Osteoblast (primary cell): ENCODE data around the gene CASKIN1. TPM values are rescaled to one million over a fixed set of nuclear protein-coding genes. Genes with fewer than 3 reads are reported as not detected.

Experiments used
- DNase-seq: peaks from one replicate; pipeline ENCODE4 v3.0.0; 2011; ENCODE audit warnings: low spot score, mixed read lengths; ENCODE audit not compliant: insufficient read length; ENCODE audit errors: missing footprints
- H2AFZ ChIP-seq: 2 replicates; pipeline ENCODE4 v1.6.0; 2011; ENCODE audit warnings: mild to moderate bottlenecking, low read length
- H3K27ac ChIP-seq: 2 replicates; pipeline ENCODE4 v1.5.1; 2011; ENCODE audit warnings: mild to moderate bottlenecking, low read depth, low read length, moderate library complexity
- H3K27me3 ChIP-seq: 2 replicates; pipeline ENCODE4 v1.6.0; 2012; ENCODE audit warnings: mild to moderate bottlenecking, control low read depth, inconsistent platforms, low read length, moderate library complexity; ENCODE audit not compliant: insufficient read depth
- H3K36me3 ChIP-seq: 2 replicates; pipeline ENCODE4 v1.5.1; 2011; ENCODE audit warnings: mild to moderate bottlenecking, low read length, control low read depth, moderate library complexity; ENCODE audit not compliant: insufficient read depth
- H3K4me1 ChIP-seq: 2 replicates; pipeline ENCODE4 v1.5.1; 2011; ENCODE audit warnings: mild to moderate bottlenecking, low read length, control low read depth, moderate library complexity; ENCODE audit not compliant: insufficient read depth
- H3K4me2 ChIP-seq: 2 replicates; pipeline ENCODE4 v1.6.0; 2011; ENCODE audit warnings: mild to moderate bottlenecking, low read length; ENCODE audit not compliant: insufficient read depth
- H3K4me3 ChIP-seq: fragments of 200-600 bp; sonication (generic); 3 replicates; pipeline ENCODE4 v1.5.1; 2012; ENCODE audit warnings: mild to moderate bottlenecking, low read length, inconsistent platforms; ENCODE audit not compliant: insufficient read depth
- H3K79me2 ChIP-seq: 2 replicates; pipeline ENCODE4 v1.6.0; 2012; ENCODE audit warnings: mild to moderate bottlenecking, low read length, control low read depth, inconsistent platforms; ENCODE audit not compliant: insufficient read depth
- H3K9me3 ChIP-seq: 2 replicates; pipeline ENCODE4 v1.5.1; 2011; ENCODE audit warnings: low read depth, low read length, control low read depth
- H4K20me1 ChIP-seq: 2 replicates; pipeline ENCODE4 v1.6.0; 2012; ENCODE audit warnings: mild to moderate bottlenecking, low read length, control low read depth; ENCODE audit not compliant: insufficient read depth
- CTCF ChIP-seq: IDR thresholded peaks from 2 replicates; pipeline ENCODE4 v1.5.1; 2011; ENCODE audit warnings: mild to moderate bottlenecking, low read depth, low read length, moderate library complexity; ENCODE audit errors: extremely low read depth
- total RNA-seq: library from RNA; depleted of rRNA; stranded (reverse); fragments of >200 nt; gene quantifications from 2 replicates; pipeline ENCODE4 v1.2.3, GENCODE V29; 2012

The CASKIN1 gene
- total RNA-seq, 1 donor, result not detected

- peaks cover 9% of the 10 kb centered on the region for H3K27me3 ChIP-seq
- no peaks in the 10 kb centered on the region for H3K79me2 ChIP-seq
- H2AFZ ChIP-seq, result no peak overlapping the region
- H4K20me1 ChIP-seq, result no peaks in the 10 kb centered on the region
- H3K4me1 ChIP-seq, result no peaks in the 10 kb centered on the region
- DNase-seq, result peak; percentile 77
- H3K36me3 ChIP-seq, result no peaks in the 10 kb centered on the region
- no peak overlapping the region for H3K4me2 ChIP-seq
- no peak overlapping the region for H3K27ac ChIP-seq
- TF ChIP-seq CTCF, result no peak
- H3K4me3 ChIP-seq, result no peak overlapping the region
- no peaks in the 10 kb centered on the region for H3K9me3 ChIP-seq
Measured at GRCh38 chr16:2189252-2189893, 7.0 kb downstream of the CASKIN1 start.

DNA sequence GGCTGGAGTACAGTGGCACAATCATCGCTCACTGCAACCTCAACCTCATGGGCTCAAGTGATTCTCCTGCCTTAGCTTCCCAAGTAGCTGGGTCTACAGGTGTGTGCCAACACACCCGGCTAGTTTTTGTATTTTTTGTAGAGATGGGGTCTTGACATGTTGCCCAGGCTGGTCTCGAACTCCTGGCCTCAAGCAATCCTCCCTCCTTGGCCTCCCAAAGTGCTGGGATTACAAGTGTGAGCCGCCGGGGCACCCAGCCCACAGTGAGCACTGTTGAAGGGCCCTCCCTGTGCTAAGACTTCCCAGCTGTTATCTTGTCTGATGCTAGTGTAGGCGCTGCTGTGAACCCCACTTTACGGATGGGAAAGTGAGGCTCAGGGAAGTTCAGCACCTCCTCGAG, 8.0 kb downstream of the CASKIN1 start:
- peaks cover under 1% of the 10 kb centered on the region for H3K27me3 ChIP-seq

DNA sequence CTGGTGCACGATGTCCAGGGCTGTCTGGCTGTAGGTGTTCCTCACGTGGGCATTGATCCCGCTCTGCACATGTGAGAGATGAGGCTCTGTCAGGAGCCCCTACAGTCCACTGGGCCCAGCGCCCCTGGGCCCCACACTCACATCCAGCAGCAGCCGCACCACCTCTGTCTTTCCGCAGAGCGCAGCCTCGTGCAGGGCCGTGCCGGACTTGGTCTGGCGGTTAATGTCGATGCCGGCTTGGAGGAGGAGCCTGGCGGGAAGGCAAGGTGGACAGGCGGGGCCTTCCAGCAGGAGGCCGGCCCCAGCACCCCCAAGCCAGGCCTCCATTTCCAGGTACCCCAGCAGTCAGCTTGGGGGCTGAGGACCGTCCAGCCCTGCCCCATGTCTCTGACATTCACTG, 9.2 kb downstream of the CASKIN1 start:
- Histone ChIP-seq H3K27ac (no peak overlapping the region), H3K36me3 (no peaks in the 10 kb centered on the region), H3K4me1 (no peaks in the 10 kb centered on the region), H3K4me2 (no peak overlapping the region), H4K20me1 (no peaks in the 10 kb centered on the region), H3K4me3 (no peak overlapping the region), H3K79me2 (no peaks in the 10 kb centered on the region), H2AFZ (no peak overlapping the region), H3K9me3 (no peaks in the 10 kb centered on the region), H3K27me3 (no peaks in the 10 kb centered on the region)
- DNase-seq, result peak; percentile 74
- no peak for TF ChIP-seq CTCF

More for the DNA sequence above, 8.0 kb downstream of the CASKIN1 start:
- Histone ChIP-seq H3K4me1 (no peaks in the 10 kb centered on the region), H3K4me2 (no peak overlapping the region), H2AFZ (no peak overlapping the region), H3K27ac (no peak overlapping the region), H3K79me2 (no peaks in the 10 kb centered on the region), H3K36me3 (no peaks in the 10 kb centered on the region), H3K4me3 (no peak overlapping the region), H3K9me3 (no peaks in the 10 kb centered on the region), H4K20me1 (no peaks in the 10 kb centered on the region)
- DNase-seq, result no peak
- TF ChIP-seq CTCF, result no peak

GRCh38 chr16:2186505-2186904, 9.9 kb downstream of the CASKIN1 start:
- DNase-seq, result peak; percentile 77
- H3K27me3 ChIP-seq, result no peaks in the 10 kb centered on the region
- no peak overlapping the region for H3K4me3 ChIP-seq
- TF ChIP-seq CTCF, result no peak
- no peak overlapping the region for H2AFZ ChIP-seq
- no peaks in the 10 kb centered on the region for H3K4me1 ChIP-seq
- H3K36me3 ChIP-seq, result no peaks in the 10 kb centered on the region
- H4K20me1 ChIP-seq, result no peaks in the 10 kb centered on the region
- H3K27ac ChIP-seq, result no peak overlapping the region
- H3K79me2 ChIP-seq, result no peaks in the 10 kb centered on the region
- H3K4me2 ChIP-seq, result no peak overlapping the region
- H3K9me3 ChIP-seq, result no peaks in the 10 kb centered on the region
